Mucosa of rectum (tissue), 2 donors: ENCODE data around the gene CTSE.
A peak's percentile ranks its signal among the peaks of the same experiment; 100 is the strongest.

Experiments
- H3K27ac ChIP-seq, 2 donors: one replicate each; pipeline ENCODE4 v1.7.0; 2013; ENCODE audit warnings: inconsistent platforms in 2 of 2, low read depth in 2 of 2, low read length in 2 of 2
- H3K27me3 ChIP-seq, 2 donors: one replicate each; pipeline ENCODE4 v1.7.0; 2013; ENCODE audit warnings: low read length in 2 of 2; ENCODE audit not compliant: control insufficient read depth in 2 of 2, insufficient read depth in 2 of 2
- H3K36me3 ChIP-seq, 2 donors: one replicate each; pipeline ENCODE4 v1.7.0; 2013; ENCODE audit warnings: low read length in 2 of 2; ENCODE audit not compliant: control insufficient read depth in 2 of 2, insufficient read depth in 2 of 2
- H3K4me1 ChIP-seq, 2 donors: one replicate each; pipeline ENCODE4 v1.7.0; 2013; ENCODE audit warnings: low read length in 2 of 2, mild to moderate bottlenecking in 1 of 2; ENCODE audit not compliant: control insufficient read depth in 2 of 2, insufficient read depth in 2 of 2
- H3K4me3 ChIP-seq, 2 donors: one replicate each; pipeline ENCODE4 v1.7.0; 2013; ENCODE audit warnings: low read length in 2 of 2
- H3K9ac ChIP-seq, 2 donors: one replicate each; pipeline ENCODE4 v1.7.0; 2013; ENCODE audit warnings: low read length in 2 of 2, low read depth in 1 of 2, mild to moderate bottlenecking in 1 of 2
- H3K9me3 ChIP-seq, 2 donors: one replicate each; pipeline ENCODE4 v1.7.0; 2013; ENCODE audit warnings: low read length in 2 of 2; ENCODE audit not compliant: control insufficient read depth in 2 of 2
- donor health status: healthy.
- donor health status: Normal muscosa, but diverticular disease.

Gene CTSE

DNA sequence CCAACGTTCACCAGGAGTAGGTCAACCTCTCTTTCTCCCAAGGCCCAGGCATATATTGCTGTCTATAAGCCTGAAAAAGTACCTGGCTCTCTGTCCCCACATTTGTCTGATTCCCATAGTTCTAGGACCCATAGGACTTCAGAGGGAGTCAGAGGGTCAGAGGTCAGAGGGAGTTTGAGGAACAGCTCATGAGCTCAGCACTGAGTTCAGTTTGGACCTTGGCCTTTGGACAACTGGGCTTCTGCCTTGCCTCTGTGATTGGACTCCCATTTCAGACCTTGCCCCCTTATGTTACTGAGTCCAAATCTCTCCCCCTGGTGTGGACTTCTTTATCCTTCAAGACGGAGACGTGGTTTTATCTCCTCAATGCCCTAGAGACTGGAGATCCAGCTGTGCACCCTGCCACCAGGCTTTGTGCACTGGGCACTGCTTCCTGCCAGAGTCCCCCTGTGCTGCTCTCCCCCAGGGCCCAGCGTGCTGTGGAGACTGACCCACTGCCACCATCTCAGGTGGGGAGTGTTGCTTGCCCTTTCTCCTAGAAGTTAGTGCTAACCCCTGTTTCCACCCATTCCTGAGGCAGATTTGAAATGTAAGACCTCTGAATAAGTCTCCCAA is 3.2 kb downstream of the CTSE start:
- no peaks in the 10 kb centered on the region for H3K9me3 ChIP-seq
- H3K4me3 ChIP-seq = no peak overlapping the region
- H3K36me3 ChIP-seq = no peaks in the 10 kb centered on the region
- no peaks in the 10 kb centered on the region for H3K27me3 ChIP-seq
- H3K9ac ChIP-seq = no peak overlapping the region
- H3K27ac ChIP-seq = no peak overlapping the region
- H3K4me1 ChIP-seq = peaks cover 4 to 13% of the 10 kb centered on the region in 2 donors

DNA sequence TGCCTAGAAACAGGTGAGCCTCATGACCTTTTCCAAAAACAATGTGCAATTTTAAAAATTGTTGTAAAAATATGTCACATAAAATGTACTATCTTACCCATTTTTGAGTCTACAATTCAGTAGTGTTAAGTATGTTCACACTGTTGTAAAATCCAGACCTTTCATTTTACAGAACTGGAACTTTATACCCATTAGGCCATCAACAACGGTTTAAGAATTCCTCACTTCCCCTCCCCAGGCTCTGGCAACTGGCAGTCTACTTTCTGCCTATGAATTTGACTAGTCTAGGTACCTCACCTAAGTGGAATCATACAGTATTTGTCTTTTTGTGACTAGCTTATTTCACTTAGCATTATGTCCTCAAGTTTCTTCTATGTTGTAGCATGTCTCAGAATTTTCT is 8.6 kb downstream of the CTSE start:
- Histone ChIP-seq H3K4me1 (peaks cover 7 to 10% of the 10 kb centered on the region in 2 donors), H3K9ac (no peak overlapping the region), H3K4me3 (no peak overlapping the region), H3K27ac (no peak overlapping the region), H3K36me3 (no peaks in the 10 kb centered on the region), H3K27me3 (no peaks in the 10 kb centered on the region), H3K9me3 (no peaks in the 10 kb centered on the region)

DNA sequence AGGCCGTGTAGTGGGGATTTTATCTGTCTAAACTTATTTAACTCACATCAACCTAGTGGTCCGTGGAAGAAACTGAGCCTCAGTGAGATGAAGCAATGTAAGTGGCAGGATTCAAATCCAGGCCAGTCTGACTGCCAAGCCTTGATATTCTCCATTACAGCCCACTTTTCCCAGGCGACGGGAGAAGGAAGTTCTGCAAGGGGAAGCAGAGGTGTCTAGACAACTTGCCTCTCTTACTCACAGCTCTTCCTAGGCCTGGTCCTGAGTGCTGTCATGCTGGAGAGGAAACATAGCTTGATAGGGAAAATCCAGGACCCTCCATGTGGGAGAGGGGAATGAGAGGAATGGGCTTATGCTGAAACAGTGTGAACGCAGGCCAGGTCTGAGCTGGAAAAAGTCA is 9.1 kb downstream of the CTSE start:
- Histone ChIP-seq H3K9me3 (no peaks in the 10 kb centered on the region), H3K4me1 (peaks cover 7 to 10% of the 10 kb centered on the region in 2 donors), H3K9ac (no peak overlapping the region), H3K36me3 (no peaks in the 10 kb centered on the region), H3K4me3 (no peak overlapping the region), H3K27me3 (no peaks in the 10 kb centered on the region), H3K27ac (no peak overlapping the region)

DNA sequence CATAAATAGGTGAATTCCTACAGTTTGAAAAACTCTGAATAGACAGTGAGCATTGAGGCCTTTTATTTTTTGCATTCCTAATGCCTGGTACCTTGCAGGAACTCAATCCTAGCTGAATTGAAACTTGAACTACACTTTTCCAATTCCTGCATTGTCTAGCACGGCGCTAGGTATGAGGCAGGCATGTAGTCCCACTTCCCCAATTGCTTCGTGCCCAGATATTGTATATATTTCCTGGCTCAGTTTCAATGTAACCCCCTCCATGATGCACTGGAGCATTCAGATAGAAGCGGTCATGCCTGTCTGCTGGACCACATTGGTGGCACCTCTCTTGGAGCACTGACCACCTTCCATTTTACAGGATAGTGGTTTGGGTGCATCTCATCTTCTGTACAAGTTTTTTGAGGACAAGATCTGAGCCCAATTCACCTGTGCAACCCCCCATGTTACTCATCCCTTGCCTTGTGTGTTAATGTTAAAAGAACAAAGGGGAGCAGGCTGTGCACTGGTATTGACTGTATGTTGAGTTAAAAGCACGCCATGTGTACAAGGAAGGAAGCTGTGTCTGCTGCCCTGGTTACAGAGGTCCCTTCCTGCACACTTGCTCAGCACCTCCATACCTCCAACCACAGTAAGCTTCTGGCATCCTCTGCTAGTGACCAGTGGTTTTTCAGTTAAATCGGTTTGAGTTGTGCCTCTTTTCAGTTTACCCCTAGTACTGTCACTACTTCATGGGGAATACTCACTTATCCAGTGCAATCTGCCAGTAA is 10.5 kb downstream of the CTSE start:
- Histone ChIP-seq H3K9me3 (no peaks in the 10 kb centered on the region), H3K36me3 (no peaks in the 10 kb centered on the region), H3K27ac (no peak overlapping the region), H3K9ac (no peak overlapping the region), H3K4me3 (no peak overlapping the region), H3K4me1 (peaks cover 7 to 10% of the 10 kb centered on the region in 2 donors), H3K27me3 (no peaks in the 10 kb centered on the region)

DNA sequence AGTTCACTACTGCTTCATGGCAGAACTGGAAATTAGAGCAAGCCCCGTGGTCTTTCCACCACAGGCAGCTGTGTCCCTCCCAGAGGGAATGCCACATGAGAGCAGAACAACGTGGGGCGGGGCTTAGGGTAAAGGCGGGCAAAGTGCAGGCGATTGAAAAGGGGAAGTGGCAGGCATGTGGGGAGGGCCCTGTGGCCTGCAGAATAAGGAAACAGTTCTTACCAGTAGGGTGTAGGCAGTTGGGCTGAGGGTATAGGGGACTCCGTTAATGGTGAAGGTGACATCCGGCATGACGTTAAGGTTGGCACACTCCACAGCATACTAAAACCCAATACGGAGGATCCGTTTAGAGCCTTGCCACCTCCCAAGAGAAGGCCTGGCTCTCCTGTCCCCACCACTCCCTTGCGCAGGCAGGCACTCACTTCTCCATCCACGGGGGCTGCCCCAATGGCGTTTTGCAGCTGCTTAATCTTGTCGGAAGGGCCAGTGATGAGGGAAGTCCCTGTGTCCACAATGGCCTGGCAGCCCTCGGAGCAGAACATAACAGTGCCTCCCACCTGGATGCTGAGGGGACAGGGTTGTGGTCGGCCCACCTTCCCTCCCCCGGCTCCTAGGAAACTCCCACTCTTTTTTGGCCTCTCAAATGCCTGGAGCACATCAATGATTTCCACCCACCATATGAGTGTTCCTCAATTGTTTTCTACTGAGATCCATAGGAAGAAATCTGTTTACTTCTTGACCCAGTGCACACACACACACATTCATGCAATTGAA is 11.4 kb downstream of the CTSE start:
- no peak overlapping the region for H3K9ac ChIP-seq
- peak overlapping the region in 1 of 2 donors; percentile 55 for H3K4me3 ChIP-seq

DNA sequence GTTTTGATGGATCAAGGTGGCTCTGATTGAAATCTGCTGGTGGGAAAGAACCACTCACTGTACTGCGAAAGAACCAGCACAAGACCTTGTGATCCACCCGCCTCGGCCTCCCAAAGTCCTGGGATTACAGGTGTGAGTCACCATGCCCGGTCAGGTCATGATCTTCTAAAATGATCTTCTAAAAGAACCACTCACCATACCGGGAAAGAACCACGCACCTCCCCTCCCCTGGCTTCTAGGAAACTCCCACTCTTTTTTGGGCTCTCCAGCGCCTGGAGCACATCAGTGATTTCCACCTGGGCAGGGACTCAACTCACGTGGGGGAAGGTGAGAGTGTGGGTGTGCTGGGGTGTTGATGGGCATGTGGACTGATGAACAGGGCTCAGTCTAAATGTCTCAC is 12.6 kb downstream of the CTSE start:
- Histone ChIP-seq H3K36me3 (no peaks in the 10 kb centered on the region), H3K9me3 (no peaks in the 10 kb centered on the region), H3K4me3 (no peak overlapping the region), H3K9ac (no peak overlapping the region), H3K27me3 (no peaks in the 10 kb centered on the region), H3K27ac (no peak overlapping the region), H3K4me1 (peaks cover 7 to 10% of the 10 kb centered on the region in 2 donors)

More for the DNA sequence above, 11.4 kb downstream of the CTSE start:
- Histone ChIP-seq H3K36me3 (no peaks in the 10 kb centered on the region), H3K4me1 (peaks cover 7 to 10% of the 10 kb centered on the region in 2 donors), H3K27me3 (no peaks in the 10 kb centered on the region), H3K9me3 (no peaks in the 10 kb centered on the region), H3K27ac (peak overlapping the region; percentile 53 to 69)

DNA sequence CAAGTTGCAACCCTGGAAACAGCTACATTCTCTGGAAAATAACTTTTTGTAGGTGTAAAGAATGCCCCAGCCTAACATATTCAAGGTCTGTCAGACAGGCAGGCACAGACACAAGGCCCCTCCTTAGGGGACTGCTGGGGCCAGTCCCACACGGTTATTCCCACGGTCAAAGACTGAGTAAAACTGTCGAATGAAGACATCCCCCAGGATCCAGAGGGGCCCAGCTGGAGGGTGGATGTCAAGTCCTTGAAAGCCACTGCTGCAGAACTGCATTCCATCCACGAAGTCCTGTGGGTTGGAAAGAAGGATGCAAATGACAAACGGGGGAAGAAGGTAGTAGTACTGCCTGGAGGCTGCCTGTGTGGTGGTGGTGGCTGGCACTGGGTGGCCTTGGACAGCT is 13.6 kb downstream of the CTSE start:
- Histone ChIP-seq H3K27me3 (no peaks in the 10 kb centered on the region), H3K36me3 (no peaks in the 10 kb centered on the region), H3K27ac (no peak overlapping the region), H3K4me1 (peaks cover 7 to 10% of the 10 kb centered on the region in 2 donors), H3K4me3 (no peak overlapping the region), H3K9me3 (no peaks in the 10 kb centered on the region), H3K9ac (no peak overlapping the region)

DNA sequence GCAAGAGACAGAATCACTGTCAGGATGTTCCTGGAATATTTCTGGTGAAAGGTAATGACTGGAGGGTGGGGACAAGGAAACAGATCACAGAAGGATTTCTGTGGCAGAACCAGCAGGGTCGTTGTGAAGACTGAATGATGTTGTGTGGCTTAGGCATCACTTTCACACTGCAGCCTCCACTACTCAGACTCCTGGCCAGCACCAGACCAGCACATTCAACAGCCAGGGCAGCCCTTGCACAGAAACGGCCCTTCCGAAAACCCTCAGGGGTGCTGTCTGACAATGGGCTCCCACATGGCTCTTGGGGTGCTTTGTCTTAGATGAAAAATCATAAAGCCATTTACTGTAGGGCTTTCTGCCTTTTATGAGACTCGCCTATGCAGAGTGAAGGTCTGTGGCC is 16.7 kb downstream of the CTSE start:
- Histone ChIP-seq H3K36me3 (no peaks in the 10 kb centered on the region), H3K9me3 (no peaks in the 10 kb centered on the region), H3K27me3 (no peaks in the 10 kb centered on the region), H3K9ac (no peak overlapping the region), H3K27ac (no peak overlapping the region), H3K4me3 (no peak overlapping the region), H3K4me1 (peaks cover 3 to 5% of the 10 kb centered on the region in 2 donors)

DNA sequence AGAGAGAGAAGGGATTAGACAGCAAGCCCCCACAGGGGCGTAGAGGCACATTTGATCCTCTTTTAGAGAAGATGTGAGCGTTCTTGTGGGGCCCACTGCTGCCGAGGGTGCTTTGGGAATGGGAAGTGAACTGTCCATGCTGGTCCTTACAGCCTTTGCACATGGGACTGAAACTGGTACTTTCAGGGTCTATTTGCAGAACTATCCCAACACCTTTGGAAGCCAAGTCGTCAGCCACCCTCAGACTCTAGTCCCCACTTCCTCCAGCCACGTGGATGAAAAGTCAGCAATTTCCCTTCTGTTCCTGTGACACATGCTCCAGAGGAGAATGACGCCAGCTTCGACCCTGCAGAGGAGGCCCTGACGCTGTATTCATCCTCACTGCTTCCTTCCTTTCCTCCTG is 17.9 kb downstream of the CTSE start:
- no peak overlapping the region for H3K9ac ChIP-seq

DNA sequence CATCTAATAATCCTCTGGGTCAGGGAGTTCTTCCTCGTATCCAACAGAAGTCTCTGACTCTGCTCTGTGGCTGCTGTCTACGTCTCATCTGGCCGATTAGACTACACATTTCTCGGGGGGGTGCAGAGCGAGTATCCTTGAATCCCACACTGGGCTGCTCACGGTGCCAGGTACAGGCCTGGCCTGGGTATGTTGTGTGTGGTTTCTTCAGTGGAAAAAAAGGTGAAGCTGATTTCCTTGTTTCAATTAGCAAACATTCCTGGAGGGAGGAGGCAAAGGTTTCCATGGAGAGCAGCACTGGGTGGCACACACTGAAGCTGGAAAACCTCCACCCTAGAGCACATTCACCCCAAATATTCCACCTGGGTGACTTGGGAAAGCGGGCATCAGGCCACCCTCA is 18.5 kb downstream of the CTSE start:
- Histone ChIP-seq H3K27ac (no peak overlapping the region), H3K9me3 (no peaks in the 10 kb centered on the region), H3K4me1 (peaks cover 0 to 4% of the 10 kb centered on the region in 2 donors), H3K9ac (no peak overlapping the region), H3K27me3 (no peaks in the 10 kb centered on the region), H3K4me3 (no peak overlapping the region), H3K36me3 (no peaks in the 10 kb centered on the region)

More for the DNA sequence above, 17.9 kb downstream of the CTSE start:
- Histone ChIP-seq H3K27me3 (no peaks in the 10 kb centered on the region), H3K9me3 (no peaks in the 10 kb centered on the region), H3K4me1 (peaks cover 0 to 4% of the 10 kb centered on the region in 2 donors), H3K36me3 (no peaks in the 10 kb centered on the region), H3K27ac (no peak overlapping the region), H3K4me3 (no peak overlapping the region)
